Dendritic cell treated with granulocyte-macrophage colony-stimulating factor and Interleukin-4, amounts not matched to agents 40 ng/mL and 50 ng/mL, for 4 days (primary cell): Measurements from ENCODE around the gene PHF19.
A peak's percentile ranks its signal among the peaks of the same experiment; 100 is the strongest.

Experiments used
- H3K27ac Mint-ChIP-seq: one replicate; pipeline ENCODE4 v1.8.0; 2022; ENCODE audit warnings: mild to moderate bottlenecking, mixed read lengths
- H3K27me3 Mint-ChIP-seq: one replicate; pipeline ENCODE4 v1.8.0; 2022; ENCODE audit warnings: mild to moderate bottlenecking, mixed read lengths
- H3K36me3 Mint-ChIP-seq: one replicate; pipeline ENCODE4 v1.8.0; 2022; ENCODE audit warnings: low read depth, mixed read lengths
- H3K4me1 Mint-ChIP-seq: one replicate; pipeline ENCODE4 v1.8.0; 2022; ENCODE audit warnings: low read depth, mixed read lengths
- H3K4me3 Mint-ChIP-seq: one replicate; pipeline ENCODE4 v1.8.0; 2022; ENCODE audit warnings: mild to moderate bottlenecking, moderate library complexity, mixed read lengths
- H3K9me3 Mint-ChIP-seq: one replicate; pipeline ENCODE4 v1.8.0; 2022; ENCODE audit warnings: mixed read lengths
- intact Hi-C: fragments of 100-400 bp; cut with micrococcal nuclease; formaldehyde crosslinking; loops from one replicate; pipeline ENCODE4 v1.15.0; 2022

PHF19 gene

DNA sequence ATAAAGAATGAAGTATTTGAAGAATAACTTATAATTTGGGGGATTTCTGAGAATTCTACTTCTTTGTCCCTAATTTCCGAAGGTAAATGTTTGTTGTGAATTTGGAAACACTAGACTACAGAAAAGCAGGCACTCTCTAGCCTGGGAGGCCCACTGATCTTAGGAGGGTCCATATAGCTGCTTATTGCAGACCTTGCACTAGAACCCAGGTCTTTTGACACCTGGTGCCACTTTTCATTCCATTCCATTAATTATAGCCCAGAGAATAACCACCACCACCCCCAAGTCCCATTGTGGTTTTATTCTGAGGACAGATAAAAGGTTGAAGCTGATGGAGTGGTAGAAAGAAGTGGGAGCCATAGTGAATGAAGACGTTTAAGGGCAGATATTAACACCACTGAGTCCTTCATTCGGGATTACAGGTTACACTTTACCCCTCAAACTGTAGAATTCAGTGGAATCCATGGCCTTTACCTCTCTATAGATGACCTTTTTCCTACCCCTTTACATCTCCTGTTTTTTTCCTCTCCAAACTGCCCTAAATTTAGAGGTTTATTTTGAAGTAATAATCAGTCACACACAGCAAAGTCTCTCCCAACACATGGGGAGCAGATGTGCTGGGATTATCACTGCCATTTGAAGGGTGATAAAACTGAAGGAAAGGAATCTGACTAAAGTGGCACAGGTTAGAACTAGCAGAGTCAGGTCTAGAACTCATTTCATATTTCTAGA lies 22.2 kb downstream of the PHF19 start:
- no peaks in the 10 kb centered on the region for H3K9me3 Mint-ChIP-seq
- H3K4me3 Mint-ChIP-seq = no peak overlapping the region
- peaks cover 63% of the 10 kb centered on the region for H3K36me3 Mint-ChIP-seq
- no peaks in the 10 kb centered on the region for H3K27me3 Mint-ChIP-seq
- H3K4me1 Mint-ChIP-seq = peaks cover 7% of the 10 kb centered on the region
- no peak overlapping the region for H3K27ac Mint-ChIP-seq
- intact Hi-C loops = no loop called here

DNA sequence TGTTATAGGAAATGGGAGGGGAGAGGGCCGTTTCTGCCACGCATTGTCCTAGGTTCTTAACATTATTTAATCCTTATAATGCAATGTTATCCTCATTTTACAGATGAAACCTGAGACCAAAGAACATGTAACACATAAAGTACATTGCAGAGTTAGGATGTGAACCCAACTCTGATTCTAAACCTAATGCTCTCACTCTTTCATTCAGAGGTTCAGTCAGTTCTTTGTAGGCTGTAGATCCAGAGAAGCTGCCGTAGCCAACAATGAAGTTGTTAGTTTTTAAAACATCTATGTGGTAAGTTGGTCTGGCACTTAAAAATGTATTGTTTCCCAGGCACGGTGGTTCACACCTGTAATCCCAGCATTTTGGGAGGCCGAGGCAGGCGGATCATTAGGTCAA lies 23.8 kb downstream of the PHF19 start:
- H3K36me3 Mint-ChIP-seq = peaks cover 51% of the 10 kb centered on the region
- H3K4me1 Mint-ChIP-seq = peaks cover 4% of the 10 kb centered on the region
- intact Hi-C loops = no loop called here
- no peak overlapping the region for H3K27ac Mint-ChIP-seq
- H3K9me3 Mint-ChIP-seq = no peaks in the 10 kb centered on the region
- H3K27me3 Mint-ChIP-seq = no peaks in the 10 kb centered on the region
- no peak overlapping the region for H3K4me3 Mint-ChIP-seq

DNA sequence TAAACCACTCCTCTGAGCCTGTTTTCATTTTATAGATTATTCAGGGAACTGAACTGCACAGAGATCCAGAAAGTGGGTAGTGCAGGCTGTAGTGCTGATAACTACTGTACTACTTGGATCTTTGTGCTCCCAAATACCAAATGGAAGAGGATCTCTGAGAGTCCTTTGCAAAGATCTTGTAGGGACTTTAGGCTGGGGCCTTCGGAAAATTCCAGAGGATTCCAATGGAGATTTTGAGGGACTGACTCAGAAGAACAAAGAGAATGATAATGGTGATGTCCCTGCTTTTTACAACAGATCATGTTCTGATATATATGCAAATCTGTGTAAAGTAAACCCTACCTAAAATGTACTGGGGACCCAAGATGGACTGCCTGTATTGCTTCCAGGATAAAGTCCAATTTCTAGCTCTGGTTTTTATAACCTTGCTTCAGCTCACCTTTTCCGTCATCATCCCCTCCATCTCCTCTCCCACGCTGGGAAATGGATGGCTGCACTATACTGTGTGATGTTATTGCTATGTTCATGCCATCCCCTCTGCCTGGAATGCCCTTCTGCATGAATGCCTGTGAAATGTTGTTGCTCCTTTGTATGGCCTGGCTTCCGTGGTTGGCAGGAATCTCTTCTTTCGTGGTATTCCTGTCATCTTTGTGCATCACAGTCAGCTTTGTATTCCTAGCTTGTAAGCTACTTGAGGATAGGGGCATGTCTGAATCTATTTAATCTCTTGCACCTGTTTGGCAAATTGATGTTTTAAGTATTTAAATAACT lies 24.6 kb downstream of the PHF19 start:
- Mint-ChIP-seq H3K9me3 (no peaks in the 10 kb centered on the region), H3K36me3 (peaks cover 43% of the 10 kb centered on the region), H3K27ac (no peak overlapping the region), H3K27me3 (no peaks in the 10 kb centered on the region), H3K4me1 (no peaks in the 10 kb centered on the region), H3K4me3 (no peak overlapping the region)
- intact Hi-C loops = no loop called here

DNA sequence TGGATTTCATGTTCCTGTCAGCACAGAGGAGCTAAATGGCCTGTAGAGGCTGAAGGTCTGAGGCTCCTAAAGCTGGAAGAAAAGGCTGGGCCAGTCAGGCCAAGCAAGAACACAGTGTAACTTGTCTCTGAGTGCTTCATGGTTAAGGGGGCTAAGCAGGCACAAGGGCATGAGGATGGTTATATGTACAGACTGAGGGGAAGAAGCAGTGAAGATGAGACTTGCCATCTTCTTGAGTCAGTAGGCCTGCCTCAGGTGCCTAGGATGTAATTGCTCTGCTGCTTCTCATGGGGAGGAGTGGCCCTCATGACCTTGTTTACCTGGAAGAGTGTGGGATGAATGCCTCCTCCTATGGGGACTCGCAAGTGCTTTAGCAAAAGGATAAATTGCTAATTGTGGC lies 25.5 kb downstream of the PHF19 start:
- intact Hi-C loops = no loop called here
- Mint-ChIP-seq H3K4me3 (no peak overlapping the region), H3K27me3 (no peaks in the 10 kb centered on the region), H3K36me3 (peaks cover 33% of the 10 kb centered on the region), H3K4me1 (no peaks in the 10 kb centered on the region), H3K27ac (no peak overlapping the region), H3K9me3 (no peaks in the 10 kb centered on the region)

DNA sequence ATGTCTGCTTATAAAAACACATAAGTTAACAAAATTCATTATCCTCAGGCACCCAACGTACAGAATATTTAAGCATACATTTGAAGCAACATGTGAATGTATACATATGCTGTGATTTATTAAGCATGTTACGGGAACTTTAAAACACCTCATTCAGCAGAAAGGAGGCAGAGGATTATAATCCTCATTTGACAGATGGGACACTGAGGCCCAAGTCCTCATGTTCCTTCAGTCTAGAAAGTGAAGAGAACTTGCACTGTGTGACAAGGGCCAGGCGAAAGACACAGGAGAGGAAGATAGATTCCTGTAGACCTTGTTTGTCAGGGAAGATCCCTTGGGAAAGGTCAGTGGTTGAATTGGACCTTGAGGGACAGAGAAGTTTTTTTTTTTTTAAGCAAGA lies 26.7 kb downstream of the PHF19 start:
- no peak overlapping the region for H3K27ac Mint-ChIP-seq
- H3K9me3 Mint-ChIP-seq = no peaks in the 10 kb centered on the region
- no peaks in the 10 kb centered on the region for H3K4me1 Mint-ChIP-seq
- H3K4me3 Mint-ChIP-seq = no peak overlapping the region
- H3K36me3 Mint-ChIP-seq = peaks cover 39% of the 10 kb centered on the region
- no peaks in the 10 kb centered on the region for H3K27me3 Mint-ChIP-seq
- intact Hi-C loops = no loop called here

DNA sequence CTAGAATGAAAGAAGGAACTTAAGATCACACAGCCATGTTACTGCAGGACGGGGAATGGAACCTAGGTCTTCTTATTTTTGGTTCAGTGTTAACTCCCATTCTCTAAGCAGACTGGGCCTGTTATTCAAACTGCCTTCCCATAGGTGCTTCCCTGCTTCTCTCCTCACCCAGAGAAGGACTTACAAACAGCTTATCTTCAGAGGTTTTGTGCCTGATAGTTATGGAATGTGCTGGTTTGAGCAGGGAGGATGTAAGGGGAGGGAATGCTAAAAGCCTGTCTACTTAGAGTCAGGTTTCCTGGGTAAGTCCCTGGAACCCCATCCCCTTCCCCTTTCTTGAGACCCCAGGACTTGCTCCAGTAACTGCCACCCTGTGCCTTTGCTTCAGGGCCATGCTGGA lies 30.1 kb downstream of the PHF19 start:
- intact Hi-C loops = no loop called here
- H3K27me3 Mint-ChIP-seq = no peaks in the 10 kb centered on the region
- H3K9me3 Mint-ChIP-seq = no peaks in the 10 kb centered on the region
- H3K4me3 Mint-ChIP-seq = no peak overlapping the region
- no peak overlapping the region for H3K27ac Mint-ChIP-seq
- peaks cover 49% of the 10 kb centered on the region for H3K36me3 Mint-ChIP-seq
- H3K4me1 Mint-ChIP-seq = peaks cover 30% of the 10 kb centered on the region

DNA sequence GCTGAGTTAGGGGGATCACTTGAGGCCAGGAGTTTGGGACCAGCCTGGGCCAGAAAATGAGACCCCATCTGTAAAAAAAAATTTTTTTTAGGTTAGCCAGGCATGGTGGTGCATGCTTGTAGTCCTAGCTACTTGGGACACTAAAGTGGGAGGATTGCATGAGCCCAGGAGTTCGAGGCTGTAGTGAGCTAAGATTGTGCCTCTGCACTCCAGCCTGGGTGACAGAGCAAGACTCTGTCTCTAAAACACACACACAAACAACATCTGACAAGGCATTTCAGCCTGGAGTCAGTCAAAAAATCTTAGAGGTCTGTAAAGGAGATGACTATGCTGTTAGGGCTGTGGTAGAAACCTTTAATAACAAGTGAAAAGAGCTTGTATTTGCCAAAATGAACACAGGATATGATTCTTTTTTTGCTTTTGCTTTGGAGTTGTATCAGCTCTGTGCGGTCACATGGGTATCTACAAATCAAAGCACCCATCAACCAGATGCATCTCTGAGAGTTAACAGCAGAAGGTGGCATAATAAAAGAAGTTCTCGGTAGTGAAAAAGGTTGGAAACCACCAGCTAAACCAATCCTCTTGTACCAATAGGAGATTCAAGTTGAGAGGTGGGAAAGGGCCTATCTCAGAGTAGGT lies 30.6 kb downstream of the PHF19 start:
- Mint-ChIP-seq H3K9me3 (no peaks in the 10 kb centered on the region), H3K4me1 (peaks cover 35% of the 10 kb centered on the region), H3K36me3 (peaks cover 45% of the 10 kb centered on the region), H3K4me3 (no peak overlapping the region), H3K27ac (no peak overlapping the region), H3K27me3 (no peaks in the 10 kb centered on the region)
- intact Hi-C loops = no loop called here

DNA sequence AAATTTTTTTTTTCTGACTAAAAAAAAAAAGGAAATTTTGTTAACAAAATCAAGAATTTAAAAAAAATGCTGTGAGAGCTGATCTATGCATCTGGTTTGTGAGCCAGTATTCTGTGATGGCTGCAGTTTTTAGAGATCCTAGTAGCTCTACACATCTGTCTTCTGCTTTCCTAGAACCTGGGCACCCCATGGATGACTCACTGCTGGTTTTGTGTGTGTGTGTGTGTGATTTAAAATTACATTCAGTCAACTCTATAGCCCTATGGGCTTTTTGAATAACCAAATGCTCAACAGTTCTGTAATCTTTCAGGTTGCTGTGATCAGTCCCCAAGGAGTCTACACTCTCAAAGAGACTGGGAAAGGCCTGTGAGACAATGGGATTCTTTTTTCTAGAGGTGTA lies 31.7 kb downstream of the PHF19 start:
- intact Hi-C loops = no loop called here
- H3K36me3 Mint-ChIP-seq = peaks cover 44% of the 10 kb centered on the region

DNA sequence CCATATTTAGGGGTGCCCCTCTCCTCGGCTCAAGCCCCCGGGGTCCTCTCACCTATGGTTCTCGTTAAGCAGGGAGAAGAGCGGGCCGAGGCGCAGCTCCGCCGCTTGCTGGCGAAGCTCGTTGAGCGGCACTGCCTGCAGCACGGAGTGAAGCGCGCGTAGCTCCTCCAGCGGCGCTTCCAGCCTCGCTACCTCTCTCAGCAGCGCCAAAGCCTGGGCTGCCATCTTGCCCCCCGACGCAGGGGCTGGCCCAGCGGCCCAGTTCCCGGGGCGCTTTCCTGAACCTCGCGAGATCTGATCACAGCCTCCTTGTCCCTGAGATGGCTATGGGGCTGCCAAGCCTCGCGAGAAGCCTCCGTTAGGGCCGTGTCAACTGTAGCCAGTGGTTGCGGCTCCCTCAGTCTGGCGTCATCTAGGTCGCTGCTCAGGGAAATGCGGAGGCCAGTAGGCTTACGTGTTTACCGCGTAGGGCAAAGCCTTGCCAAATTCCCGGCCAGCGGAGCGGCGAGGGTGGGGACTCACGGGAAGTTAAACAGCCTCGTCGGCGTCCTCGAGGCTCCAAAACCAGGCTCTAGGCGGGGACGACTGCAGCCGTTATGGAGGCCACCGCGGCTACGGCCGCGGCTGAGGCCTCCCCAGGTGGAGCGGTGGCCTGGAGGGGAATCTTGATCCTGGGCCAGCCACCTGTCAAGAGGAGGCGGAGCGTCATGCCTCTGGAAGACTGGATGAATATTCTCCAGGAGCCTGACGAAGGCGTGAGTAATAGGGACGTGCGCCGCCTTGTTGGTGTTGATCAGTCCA lies 34.1 kb downstream of the PHF19 start, which contains the start of gene PSMD5:
Gene PSMD5 (minus strand): TSS at position 238 of the 801 bp plus-strand sequence. CDS start 13 bp downstream, at position 225.
- Mint-ChIP-seq H3K27me3 (no peaks in the 10 kb centered on the region), H3K4me3 (peak within 1 kb of the TSS; percentile 97), H3K36me3 (peaks cover 57% of the 10 kb centered on the region), H3K4me1 (peaks cover 53% of the 10 kb centered on the region), H3K27ac (peak within 1 kb of the TSS; percentile 100), H3K9me3 (no peaks in the 10 kb centered on the region)
- intact Hi-C loops = loop anchor here (1.0 to 2.0 kb wide), 3 partner anchors 25 to 50 kb away; partner anchors contain the start of genes FBXW2 and PHF19

More for the DNA sequence above, 31.7 kb downstream of the PHF19 start:
- Mint-ChIP-seq H3K9me3 (no peaks in the 10 kb centered on the region), H3K27ac (no peak overlapping the region), H3K4me1 (peaks cover 38% of the 10 kb centered on the region), H3K4me3 (no peak overlapping the region), H3K27me3 (no peaks in the 10 kb centered on the region)

DNA sequence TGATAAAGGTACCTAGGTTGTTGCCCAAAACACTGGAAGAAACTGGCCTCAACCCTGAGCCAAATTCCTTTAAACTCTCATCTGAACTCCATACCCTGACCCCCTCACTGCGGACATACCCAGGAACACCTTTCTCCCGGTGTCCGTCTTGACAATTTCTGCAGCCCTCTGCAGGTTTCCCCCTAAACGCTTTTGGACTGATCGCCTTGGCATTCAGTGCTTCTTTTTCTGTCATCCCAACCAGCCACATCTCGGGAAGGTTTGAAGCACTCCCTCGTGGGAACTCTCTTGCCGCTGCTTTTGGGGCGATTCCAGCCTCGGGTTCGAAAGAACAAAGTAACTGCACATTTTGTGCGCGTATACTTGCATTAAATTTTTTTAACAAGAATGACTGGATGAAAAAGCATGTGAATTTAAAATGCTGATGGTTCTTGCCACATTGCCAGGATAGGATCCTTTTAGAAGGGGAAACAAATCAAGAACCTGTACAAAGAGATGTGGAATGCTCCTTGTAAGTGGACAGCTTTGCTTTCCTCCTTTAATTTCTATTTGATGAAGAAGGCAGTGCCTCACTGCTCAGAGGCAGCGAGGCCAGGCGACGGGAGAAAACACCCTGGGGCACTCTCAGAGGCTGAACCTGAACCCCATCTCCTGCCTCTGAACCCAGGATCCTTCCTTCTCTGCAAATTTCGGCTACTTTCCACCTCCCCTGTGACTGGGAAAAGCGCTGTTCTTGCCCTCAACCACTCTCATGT lies 34.9 kb downstream of the PHF19 start:
- Mint-ChIP-seq H3K27ac (peak overlapping the region; percentile 100), H3K27me3 (no peaks in the 10 kb centered on the region), H3K4me1 (peaks cover 53% of the 10 kb centered on the region), H3K4me3 (peak overlapping the region; percentile 97), H3K36me3 (peaks cover 64% of the 10 kb centered on the region), H3K9me3 (no peaks in the 10 kb centered on the region)
- intact Hi-C loops = loop anchor here (2.0 kb wide), 1 partner anchor 35 kb away; the partner anchor contains the start of gene PHF19

DNA sequence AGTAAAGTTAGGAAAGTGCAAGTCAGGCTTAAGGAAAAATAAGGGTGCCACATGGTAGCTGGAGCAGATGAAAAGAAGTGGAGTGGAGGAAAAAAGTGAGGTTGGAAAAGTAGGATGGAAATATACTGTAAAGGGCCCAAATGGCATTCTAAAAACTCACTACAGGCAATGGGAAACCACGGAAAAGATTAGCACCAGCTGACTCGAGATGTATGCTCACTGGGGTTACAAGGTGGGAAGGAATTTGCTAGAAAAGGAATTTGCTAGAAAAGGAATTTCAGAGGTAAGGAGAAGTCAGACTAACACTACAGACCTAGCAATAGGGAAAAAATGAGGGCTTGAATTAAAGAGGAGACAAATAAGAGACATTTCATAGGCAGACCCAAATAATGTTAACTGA lies 37.8 kb downstream of the PHF19 start:
- Mint-ChIP-seq H3K27me3 (no peaks in the 10 kb centered on the region), H3K36me3 (peaks cover 64% of the 10 kb centered on the region), H3K4me1 (peaks cover 42% of the 10 kb centered on the region), H3K9me3 (no peaks in the 10 kb centered on the region), H3K27ac (peak overlapping the region; percentile 47), H3K4me3 (no peak overlapping the region)
- intact Hi-C loops = no loop called here

DNA sequence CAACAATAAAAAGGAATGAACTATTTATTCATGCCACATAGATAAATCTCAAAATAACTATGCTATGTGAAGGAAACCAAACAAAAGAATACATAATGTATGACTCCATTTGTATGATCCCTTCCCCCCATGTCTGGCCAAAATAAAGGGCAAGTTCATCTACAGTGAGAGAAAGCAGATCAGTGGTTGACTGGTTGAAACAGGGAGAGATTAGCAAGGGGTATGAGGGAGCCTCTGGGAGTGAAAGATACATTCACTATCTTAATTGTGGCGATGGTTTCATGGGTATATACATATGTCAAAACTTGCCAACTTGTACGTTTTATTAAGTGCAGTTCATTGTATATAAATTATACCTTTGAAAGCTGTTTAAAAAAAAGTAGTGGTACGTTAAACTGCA lies 39.1 kb downstream of the PHF19 start:
- no peak overlapping the region for H3K4me3 Mint-ChIP-seq
- no peaks in the 10 kb centered on the region for H3K9me3 Mint-ChIP-seq
- peaks cover 32% of the 10 kb centered on the region for H3K4me1 Mint-ChIP-seq
- no peaks in the 10 kb centered on the region for H3K27me3 Mint-ChIP-seq
- peaks cover 69% of the 10 kb centered on the region for H3K36me3 Mint-ChIP-seq
- intact Hi-C loops = no loop called here
- no peak overlapping the region for H3K27ac Mint-ChIP-seq

DNA sequence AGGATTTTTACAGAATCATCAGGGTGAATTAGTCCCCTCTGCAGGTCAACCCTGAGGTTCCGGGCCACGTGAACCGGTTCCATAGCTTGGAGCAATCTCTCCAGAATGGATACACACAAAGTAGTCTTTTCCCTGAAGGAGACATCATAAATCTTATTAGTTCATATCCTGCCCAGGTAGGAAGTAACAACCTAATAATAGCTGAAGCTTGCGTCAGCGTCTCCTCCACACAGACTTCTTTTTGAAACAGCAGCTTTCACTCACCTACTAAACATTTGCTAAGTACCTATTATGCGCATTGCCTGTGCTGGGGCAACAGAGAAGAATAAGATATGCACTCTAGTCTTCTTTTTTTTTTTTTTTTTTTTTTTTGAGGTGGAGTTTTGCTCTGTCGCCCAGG lies 43.7 kb downstream of the PHF19 start:
- Mint-ChIP-seq H3K36me3 (peaks cover 83% of the 10 kb centered on the region), H3K27me3 (no peaks in the 10 kb centered on the region), H3K4me1 (peaks cover under 1% of the 10 kb centered on the region), H3K4me3 (no peak overlapping the region), H3K9me3 (no peaks in the 10 kb centered on the region), H3K27ac (no peak overlapping the region)
- intact Hi-C loops = no loop called here
